Epithelial cell of proximal tubule (primary cell): ENCODE measurements around the gene DOK5. TPM values are rescaled to one million over a fixed set of nuclear protein-coding genes. Genes with fewer than 3 reads are reported as not detected.
"Not testable (repeated sequence)": the region's sequence is repeated elsewhere in the genome, so short reads cannot be mapped to it uniquely, and the experiment has no call there.

Experiments used
- DNase-seq: peaks from one replicate; pipeline ENCODE4 v3.0.0-alpha.2; 2011; ENCODE audit warnings: low read depth
- H3K4me3 ChIP-seq: 2 replicates; pipeline ENCODE4 v1.5.1; 2011; ENCODE audit warnings: low read depth, mild to moderate bottlenecking, low read length
- CTCF ChIP-seq: conservative IDR thresholded peaks from 2 replicates; pipeline ENCODE4 v1.5.1; 2012; ENCODE audit warnings: low read depth, mild to moderate bottlenecking, low read length
- total RNA-seq: library from RNA; depleted of rRNA; stranded (reverse); fragments of >200 nt; gene quantifications from 2 replicates; pipeline ENCODE4 v1.2.3, GENCODE V29; 2015

Gene DOK5
- total RNA-seq, 1 donor from 2014 or later: 4.4 TPM

- no peak for TF ChIP-seq CTCF
- DNase-seq: no peak
- H3K4me3 ChIP-seq: no peak overlapping the region
Measured at GRCh38 chr20:54435015-54435414, 40.4 kb upstream of the DOK5 start.

- H3K4me3 ChIP-seq, DNase-seq: not testable (repeated sequence)
Measured at GRCh38 chr20:54436410-54436809, 39.0 kb upstream of the DOK5 start.

- DNase-seq: no peak
- H3K4me3 ChIP-seq: no peak overlapping the region
- no peak for TF ChIP-seq CTCF
Measured at GRCh38 chr20:54438166-54438565, 37.2 kb upstream of the DOK5 start.

- no peak for TF ChIP-seq CTCF
Measured at GRCh38 chr20:54450207-54450606, 25.2 kb upstream of the DOK5 start.

GRCh38 chr20:54451171-54451570 is 24.2 kb upstream of the DOK5 start:
- H3K4me3 ChIP-seq: no peak overlapping the region
- DNase-seq: no peak
- no peak for TF ChIP-seq CTCF

More at GRCh38 chr20:54450207-54450606, 25.2 kb upstream of the DOK5 start:
- no peak for DNase-seq
- H3K4me3 ChIP-seq: no peak overlapping the region

- no peak for TF ChIP-seq CTCF
- DNase-seq: no peak
- H3K4me3 ChIP-seq: no peak overlapping the region
Measured at GRCh38 chr20:54452277-54452676, 23.1 kb upstream of the DOK5 start.

- no peak for DNase-seq
- no peak for TF ChIP-seq CTCF
- no peak overlapping the region for H3K4me3 ChIP-seq
Measured at GRCh38 chr20:54454982-54455381, 20.4 kb upstream of the DOK5 start.

- H3K4me3 ChIP-seq: no peak overlapping the region
- no peak for TF ChIP-seq CTCF
- DNase-seq: no peak
Measured at GRCh38 chr20:54456423-54456822, 19.0 kb upstream of the DOK5 start.
